Keratinocyte (primary cell): ENCODE measurements around the gene DIPK1B. TPM values are rescaled to one million over a fixed set of nuclear protein-coding genes. Genes with fewer than 3 reads are reported as not detected.

ENCODE experiments used
- DNase-seq: peaks from one replicate; pipeline ENCODE4 v3.0.0-alpha.2; 2011; ENCODE audit warnings: low read depth, missing footprints, low spot score
- FAIRE-seq: peaks from 2 replicates; lab custom pipeline; 2011; peaks lifted over from hg19 to GRCh38; lab: Jason Lieb, UNC
- H2AFZ ChIP-seq: 2 replicates; pipeline ENCODE4 v1.6.0; 2012; ENCODE audit warnings: low read length, control low read depth, inconsistent platforms; ENCODE audit not compliant: control insufficient read depth
- H3K27ac ChIP-seq: 2 replicates; pipeline ENCODE4 v1.5.1; 2011; ENCODE audit warnings: low read length; ENCODE audit not compliant: control insufficient read depth, insufficient read depth
- H3K27me3 ChIP-seq: 3 replicates; pipeline ENCODE4 v1.6.0; 2011; ENCODE audit warnings: low read length; ENCODE audit not compliant: control insufficient read depth, insufficient read depth; ENCODE audit errors: extremely low read depth
- H3K36me3 ChIP-seq, 2 experiments: 2 replicates in 1 of 2; 3 replicates in 1 of 2; pipeline ENCODE4 v1.5.1; 2011; ENCODE audit warnings: low read length in 2 of 2, mild to moderate bottlenecking in 1 of 2; ENCODE audit not compliant: control insufficient read depth in 2 of 2, insufficient read depth in 2 of 2; ENCODE audit errors: extremely low read depth in 1 of 2
- H3K4me1 ChIP-seq: 3 replicates; pipeline ENCODE4 v1.5.1; 2011; ENCODE audit warnings: low read length; ENCODE audit not compliant: control insufficient read depth, insufficient read depth; ENCODE audit errors: extremely low read depth
- H3K4me2 ChIP-seq: 3 replicates; pipeline ENCODE4 v1.6.0; 2011; ENCODE audit warnings: low read depth, low read length; ENCODE audit not compliant: control insufficient read depth, insufficient read depth; ENCODE audit errors: extremely low read depth
- H3K4me3 ChIP-seq, 3 experiments: fragments of 200-600 bp in 1 of 3; sonication (generic) in 1 of 3; 2 replicates in 2 of 3; 3 replicates in 1 of 3; pipeline ENCODE4 v1.5.1; 2011 to 2016; ENCODE audit warnings: low read length in 3 of 3, mild to moderate bottlenecking in 3 of 3, control low read depth in 2 of 3, inconsistent platforms in 1 of 3, low read depth in 1 of 3, mixed read lengths in 1 of 3, mixed run types in 1 of 3, moderate library complexity in 1 of 3; ENCODE audit not compliant: control insufficient read depth in 2 of 3, insufficient read depth in 2 of 3; ENCODE audit errors: extremely low read depth in 1 of 3
- H3K79me2 ChIP-seq: 2 replicates; pipeline ENCODE4 v1.6.0; 2012; ENCODE audit warnings: low read length; ENCODE audit not compliant: control insufficient read depth, insufficient read depth
- H3K9ac ChIP-seq: 3 replicates; pipeline ENCODE4 v1.6.0; 2011; ENCODE audit warnings: low read length; ENCODE audit not compliant: control insufficient read depth, insufficient read depth; ENCODE audit errors: extremely low read depth
- H3K9me1 ChIP-seq: 3 replicates; pipeline ENCODE4 v1.6.0; 2011; ENCODE audit warnings: low read length; ENCODE audit not compliant: control insufficient read depth, insufficient read depth; ENCODE audit errors: extremely low read depth
- H3K9me3 ChIP-seq: 2 replicates; pipeline ENCODE4 v1.5.1; 2012; ENCODE audit warnings: low read depth, low read length; ENCODE audit not compliant: control insufficient read depth
- H4K20me1 ChIP-seq: 3 replicates; pipeline ENCODE4 v1.6.0; 2011; ENCODE audit warnings: low read length; ENCODE audit not compliant: control insufficient read depth, insufficient read depth; ENCODE audit errors: extremely low read depth
- CTCF ChIP-seq, 3 experiments: IDR thresholded peaks in 1 of 3; conservative IDR thresholded peaks in 1 of 3; optimal IDR thresholded peaks in 1 of 3; 2 replicates in 2 of 3; 3 replicates in 1 of 3; pipeline versions ENCODE3 to v1.5.1; 2011; ENCODE audit warnings: low read length in 3 of 3, mild to moderate bottlenecking in 3 of 3, moderate library complexity in 2 of 3, control low read depth in 1 of 3, inconsistent platforms in 1 of 3; ENCODE audit not compliant: insufficient read depth in 2 of 3; ENCODE audit errors: extremely low read depth in 1 of 3
- EZH2 ChIP-seq: IDR thresholded peaks from one replicate; pipeline ENCODE4 v1.6.1; 2012; ENCODE audit warnings: inconsistent platforms, mild to moderate bottlenecking, low read length, moderate library complexity
- dilution Hi-C: fragments of 300-500 bp; cut with MboI; formaldehyde crosslinking; loops from one replicate; pipeline ENCODE4 v1.7.0; 2020; ENCODE audit warnings: low sequenced_read_pairs; ENCODE audit not compliant: extremely low pct_ligation_motif_present
- polyA plus RNA-seq, 5 experiments: library from polyadenylated mRNA; depleted of rRNA in 3 of 5; stranded (reverse) in 3 of 5; stranded (forward) in 1 of 5; unstranded in 1 of 5; fragments of >200 nt; gene quantifications; 1 replicate in 1 of 5; 2 replicates in 3 of 5; 3 replicates in 1 of 5; pipeline versions ENCODE4 v1.2.1 to v1.2.3, GENCODE V29; 2011 to 2012; ENCODE audit warnings: missing spikeins in 2 of 5, low read depth in 1 of 5, low replicate concordance in 1 of 5

DIPK1B gene
- polyA plus RNA-seq, 1 donor (not counting 4 experiments of a cell fraction or from before 2014, with no cell fraction given) = not detected

- Histone ChIP-seq H3K9ac (no peak overlapping the region), H3K9me1 (no peaks in the 10 kb centered on the region), H3K4me3 (no peak overlapping the region), H3K27ac (no peak overlapping the region), H2AFZ (no peak overlapping the region), H3K4me1 (peaks cover 9% of the 10 kb centered on the region), H3K27me3 (no peaks in the 10 kb centered on the region), H4K20me1 (peaks cover 7% of the 10 kb centered on the region), H3K79me2 (peaks cover 7% of the 10 kb centered on the region), H3K36me3 (peaks cover 6 to 16% of the 10 kb centered on the region in 2 experiments), H3K4me2 (no peak overlapping the region), H3K9me3 (no peaks in the 10 kb centered on the region)
- TF ChIP-seq CTCF (optimal IDR thresholded peaks at IDR 0.05 in 1 of 3, IDR thresholded peaks at IDR 0.05 in 1 of 3, conservative IDR thresholded peaks at IDR 0.05 in 1 of 3; ENCODE audit: extremely low read depth in 1 of 3, insufficient read depth in 2 of 3, low read length in 3 of 3) = no peak
- TF ChIP-seq EZH2 = no peak
- dilution Hi-C loops = no loop called here
- DNase-seq (no peak), FAIRE-seq (no peak)
These were observed 32.9 kb upstream of the DIPK1B start for GRCh38 chr9:136679431-136679941.

GRCh38 chr9:136681029-136681428 lies 31.3 kb upstream of the DIPK1B start:
- H3K36me3 ChIP-seq = peaks cover 5 to 10% of the 10 kb centered on the region in 2 experiments
- no peaks in the 10 kb centered on the region for H3K9me1 ChIP-seq
- H3K27me3 ChIP-seq = no peaks in the 10 kb centered on the region
- no peak overlapping the region for H3K9ac ChIP-seq
- no peak overlapping the region for H2AFZ ChIP-seq
- DNase-seq (no peak), FAIRE-seq (no peak)
- no peak overlapping the region for H3K4me3 ChIP-seq
- H3K27ac ChIP-seq = no peak overlapping the region
- peaks cover 7% of the 10 kb centered on the region for H4K20me1 ChIP-seq
- no peaks in the 10 kb centered on the region for H3K9me3 ChIP-seq
- peaks cover 14% of the 10 kb centered on the region for H3K4me1 ChIP-seq
- dilution Hi-C loops = no loop called here
- TF ChIP-seq EZH2 = no peak
- no peak for TF ChIP-seq CTCF (optimal IDR thresholded peaks at IDR 0.05 in 1 of 3, IDR thresholded peaks at IDR 0.05 in 1 of 3, conservative IDR thresholded peaks at IDR 0.05 in 1 of 3; ENCODE audit: extremely low read depth in 1 of 3, insufficient read depth in 2 of 3, low read length in 3 of 3)
- no peak overlapping the region for H3K4me2 ChIP-seq
- H3K79me2 ChIP-seq = peaks cover 15% of the 10 kb centered on the region
